Keratinocyte (primary cell): Measurements from ENCODE around the gene TMEFF2. TPM values are rescaled to one million over a fixed set of nuclear protein-coding genes. Genes with fewer than 3 reads are reported as not detected.

Experiments used
- DNase-seq: peaks from one replicate; pipeline ENCODE4 v3.0.0-alpha.2; 2011; ENCODE audit warnings: low read depth, missing footprints, low spot score
- FAIRE-seq: peaks from 2 replicates; lab custom pipeline; 2011; peaks lifted over from hg19 to GRCh38; lab: Jason Lieb, UNC
- H2AFZ ChIP-seq: 2 replicates; pipeline ENCODE4 v1.6.0; 2012; ENCODE audit warnings: low read length, control low read depth, inconsistent platforms; ENCODE audit not compliant: control insufficient read depth
- H3K27ac ChIP-seq: 2 replicates; pipeline ENCODE4 v1.5.1; 2011; ENCODE audit warnings: low read length; ENCODE audit not compliant: control insufficient read depth, insufficient read depth
- H3K27me3 ChIP-seq: 3 replicates; pipeline ENCODE4 v1.6.0; 2011; ENCODE audit warnings: low read length; ENCODE audit not compliant: control insufficient read depth, insufficient read depth; ENCODE audit errors: extremely low read depth
- H3K36me3 ChIP-seq, 2 experiments: 2 replicates in 1 of 2; 3 replicates in 1 of 2; pipeline ENCODE4 v1.5.1; 2011; ENCODE audit warnings: low read length in 2 of 2, mild to moderate bottlenecking in 1 of 2; ENCODE audit not compliant: control insufficient read depth in 2 of 2, insufficient read depth in 2 of 2; ENCODE audit errors: extremely low read depth in 1 of 2
- H3K4me1 ChIP-seq: 3 replicates; pipeline ENCODE4 v1.5.1; 2011; ENCODE audit warnings: low read length; ENCODE audit not compliant: control insufficient read depth, insufficient read depth; ENCODE audit errors: extremely low read depth
- H3K4me2 ChIP-seq: 3 replicates; pipeline ENCODE4 v1.6.0; 2011; ENCODE audit warnings: low read depth, low read length; ENCODE audit not compliant: control insufficient read depth, insufficient read depth; ENCODE audit errors: extremely low read depth
- H3K4me3 ChIP-seq, 3 experiments: fragments of 200-600 bp in 1 of 3; sonication (generic) in 1 of 3; 2 replicates in 2 of 3; 3 replicates in 1 of 3; pipeline ENCODE4 v1.5.1; 2011 to 2016; ENCODE audit warnings: low read length in 3 of 3, mild to moderate bottlenecking in 3 of 3, control low read depth in 2 of 3, inconsistent platforms in 1 of 3, low read depth in 1 of 3, mixed read lengths in 1 of 3, mixed run types in 1 of 3, moderate library complexity in 1 of 3; ENCODE audit not compliant: control insufficient read depth in 2 of 3, insufficient read depth in 2 of 3; ENCODE audit errors: extremely low read depth in 1 of 3
- H3K79me2 ChIP-seq: 2 replicates; pipeline ENCODE4 v1.6.0; 2012; ENCODE audit warnings: low read length; ENCODE audit not compliant: control insufficient read depth, insufficient read depth
- H3K9ac ChIP-seq: 3 replicates; pipeline ENCODE4 v1.6.0; 2011; ENCODE audit warnings: low read length; ENCODE audit not compliant: control insufficient read depth, insufficient read depth; ENCODE audit errors: extremely low read depth
- H3K9me1 ChIP-seq: 3 replicates; pipeline ENCODE4 v1.6.0; 2011; ENCODE audit warnings: low read length; ENCODE audit not compliant: control insufficient read depth, insufficient read depth; ENCODE audit errors: extremely low read depth
- H3K9me3 ChIP-seq: 2 replicates; pipeline ENCODE4 v1.5.1; 2012; ENCODE audit warnings: low read depth, low read length; ENCODE audit not compliant: control insufficient read depth
- H4K20me1 ChIP-seq: 3 replicates; pipeline ENCODE4 v1.6.0; 2011; ENCODE audit warnings: low read length; ENCODE audit not compliant: control insufficient read depth, insufficient read depth; ENCODE audit errors: extremely low read depth
- CTCF ChIP-seq, 3 experiments: IDR thresholded peaks in 1 of 3; conservative IDR thresholded peaks in 1 of 3; optimal IDR thresholded peaks in 1 of 3; 2 replicates in 2 of 3; 3 replicates in 1 of 3; pipeline versions ENCODE3 to v1.5.1; 2011; ENCODE audit warnings: low read length in 3 of 3, mild to moderate bottlenecking in 3 of 3, moderate library complexity in 2 of 3, control low read depth in 1 of 3, inconsistent platforms in 1 of 3; ENCODE audit not compliant: insufficient read depth in 2 of 3; ENCODE audit errors: extremely low read depth in 1 of 3
- EZH2 ChIP-seq: IDR thresholded peaks from one replicate; pipeline ENCODE4 v1.6.1; 2012; ENCODE audit warnings: inconsistent platforms, mild to moderate bottlenecking, low read length, moderate library complexity
- dilution Hi-C: fragments of 300-500 bp; cut with MboI; formaldehyde crosslinking; loops from one replicate; pipeline ENCODE4 v1.7.0; 2020; ENCODE audit warnings: low sequenced_read_pairs; ENCODE audit not compliant: extremely low pct_ligation_motif_present
- polyA plus RNA-seq, 5 experiments: library from polyadenylated mRNA; depleted of rRNA in 3 of 5; stranded (reverse) in 3 of 5; stranded (forward) in 1 of 5; unstranded in 1 of 5; fragments of >200 nt; gene quantifications; 1 replicate in 1 of 5; 2 replicates in 3 of 5; 3 replicates in 1 of 5; pipeline versions ENCODE4 v1.2.1 to v1.2.3, GENCODE V29; 2011 to 2012; ENCODE audit warnings: missing spikeins in 2 of 5, low read depth in 1 of 5, low replicate concordance in 1 of 5

Gene TMEFF2
- polyA plus RNA-seq, 1 donor (not counting 4 experiments of a cell fraction or from before 2014, with no cell fraction given): not detected

GRCh38 chr2:191905336-191905735, 289.4 kb downstream of the TMEFF2 start:
- DNase-seq (no peak), FAIRE-seq (no peak)
- H3K9me3 ChIP-seq: no peaks in the 10 kb centered on the region
- no peak overlapping the region for H3K4me2 ChIP-seq
- no peak overlapping the region for H2AFZ ChIP-seq
- H3K27me3 ChIP-seq: no peaks in the 10 kb centered on the region
- dilution Hi-C loops: no loop called here
- H3K79me2 ChIP-seq: no peaks in the 10 kb centered on the region
- H3K9me1 ChIP-seq: no peaks in the 10 kb centered on the region
- H3K4me3 ChIP-seq: no peak overlapping the region
- no peak overlapping the region for H3K27ac ChIP-seq
- H3K9ac ChIP-seq: no peak overlapping the region
- TF ChIP-seq EZH2: no peak
- TF ChIP-seq CTCF (optimal IDR thresholded peaks at IDR 0.05 in 1 of 3, IDR thresholded peaks at IDR 0.05 in 1 of 3, conservative IDR thresholded peaks at IDR 0.05 in 1 of 3; ENCODE audit: extremely low read depth in 1 of 3, insufficient read depth in 2 of 3, low read length in 3 of 3): no peak
- no peaks in the 10 kb centered on the region for H3K36me3 ChIP-seq
- peaks cover 3% of the 10 kb centered on the region for H3K4me1 ChIP-seq
- H4K20me1 ChIP-seq: no peaks in the 10 kb centered on the region

GRCh38 chr2:191901031-191901430, 293.7 kb downstream of the TMEFF2 start:
- Histone ChIP-seq H3K36me3 (no peaks in the 10 kb centered on the region), H2AFZ (no peak overlapping the region), H3K9ac (no peak overlapping the region), H4K20me1 (no peaks in the 10 kb centered on the region), H3K27me3 (no peaks in the 10 kb centered on the region), H3K27ac (no peak overlapping the region), H3K4me1 (peaks cover 5% of the 10 kb centered on the region), H3K79me2 (no peaks in the 10 kb centered on the region), H3K9me1 (no peaks in the 10 kb centered on the region), H3K4me3 (no peak overlapping the region), H3K4me2 (no peak overlapping the region), H3K9me3 (no peaks in the 10 kb centered on the region)
- dilution Hi-C loops: no loop called here
- no peak for DNase-seq
- FAIRE-seq: no peak
- TF ChIP-seq CTCF (optimal IDR thresholded peaks at IDR 0.05 in 1 of 3, IDR thresholded peaks at IDR 0.05 in 1 of 3, conservative IDR thresholded peaks at IDR 0.05 in 1 of 3; ENCODE audit: extremely low read depth in 1 of 3, insufficient read depth in 2 of 3, low read length in 3 of 3) (no peak), EZH2 (no peak)
